ENCODE results near the gene RNF126. TPM values are rescaled to one million over a fixed set of nuclear protein-coding genes. Genes with fewer than 3 reads are reported as not detected.
"Not testable (repeated sequence)": the region's sequence is repeated elsewhere in the genome, so short reads cannot be mapped to it uniquely, and the experiment has no call there.

RNF126 gene
- total RNA-seq, 2 donors from 2014 or later, result 23.3 to 45.8 TPM

- H3K9me3 ChIP-seq, result no peaks in the 10 kb centered on the region
- H3K4me3 ChIP-seq, result no peak overlapping the region
- DNase-seq (no peak), ATAC-seq (no peak)
- no peaks in the 10 kb centered on the region for H3K4me1 ChIP-seq
- TF ChIP-seq POLR2A (IDR thresholded peaks at IDR 0.05) (no peak), CTCF (IDR thresholded peaks at IDR 0.05) (no peak)
- no peak overlapping the region for H3K27ac ChIP-seq
- peaks cover 0 to 18% of the 10 kb centered on the region in 2 donors for H3K36me3 ChIP-seq (replicated peaks in 1 of 2; ENCODE audit: insufficient read depth in 1 of 2, low read depth in 2 of 2)
- H3K27me3 ChIP-seq, result no peaks in the 10 kb centered on the region
- WGBS, 2 donors, result 95 to 100% methylated on average over 2 to 19 of the region's 24 CpGs
- intact Hi-C loops (cut with DNase I), result no loop called here
These were observed 41.2 kb downstream of the RNF126 start for GRCh38 chr19:621819-622218.

GRCh38 chr19:621191-621590 is 41.8 kb downstream of the RNF126 start:
- H3K9me3 ChIP-seq; H3K4me3 ChIP-seq; H3K27me3 ChIP-seq; intact Hi-C loops (cut with DNase I); DNase-seq; H3K27ac ChIP-seq; H3K4me1 ChIP-seq; ATAC-seq: not testable (repeated sequence)
- WGBS, 2 donors, result 96 to 98% methylated on average over 19 to 21 of the region's 48 CpGs
- H3K36me3 ChIP-seq (replicated peaks in 1 of 2; ENCODE audit: insufficient read depth in 1 of 2, low read depth in 2 of 2), result peaks cover 0 to 18% of the 10 kb centered on the region in 2 donors

GRCh38 chr19:620166-620862 is 42.7 kb downstream of the RNF126 start:
- no peaks in the 10 kb centered on the region for H3K4me1 ChIP-seq
- no peaks in the 10 kb centered on the region for H3K9me3 ChIP-seq
- TF ChIP-seq CTCF (IDR thresholded peaks at IDR 0.05) (no peak), POLR2A (IDR thresholded peaks at IDR 0.05) (no peak)
- ATAC-seq (no peak), DNase-seq (no peak)
- H3K27me3 ChIP-seq, result no peaks in the 10 kb centered on the region
- H3K27ac ChIP-seq, result no peak overlapping the region
- peaks cover 0 to 18% of the 10 kb centered on the region in 2 donors for H3K36me3 ChIP-seq (replicated peaks in 1 of 2; ENCODE audit: insufficient read depth in 1 of 2, low read depth in 2 of 2)
- intact Hi-C loops (cut with DNase I), result no loop called here
- H3K4me3 ChIP-seq, result no peak overlapping the region
- 94 to 96% methylated on average over 28 to 41 of the region's 51 CpGs for WGBS, 2 donors

GRCh38 chr19:619286-620002 is 43.6 kb downstream of the RNF126 start:
- DNase-seq (no peak), ATAC-seq (no peak)
- 94 to 95% methylated on average over 24 to 45 of the region's 47 CpGs for WGBS, 2 donors
- Histone ChIP-seq H3K27me3 (no peaks in the 10 kb centered on the region), H3K4me3 (no peak overlapping the region), H3K36me3 (replicated peaks in 1 of 2; ENCODE audit: insufficient read depth in 1 of 2, low read depth in 2 of 2) (peaks cover 0 to 18% of the 10 kb centered on the region in 2 donors), H3K27ac (no peak overlapping the region), H3K9me3 (no peaks in the 10 kb centered on the region), H3K4me1 (no peaks in the 10 kb centered on the region)
- intact Hi-C loops (cut with DNase I), result no loop called here
- TF ChIP-seq CTCF (IDR thresholded peaks at IDR 0.05), result no peak

GRCh38 chr19:618674-619285 is 44.2 kb downstream of the RNF126 start:
- no peak for DNase-seq
- Histone ChIP-seq H3K27ac (no peak overlapping the region), H3K4me1 (no peaks in the 10 kb centered on the region), H3K36me3 (replicated peaks in 1 of 2; ENCODE audit: insufficient read depth in 1 of 2, low read depth in 2 of 2) (peaks cover 0 to 13% of the 10 kb centered on the region in 2 donors), H3K9me3 (no peaks in the 10 kb centered on the region), H3K4me3 (no peak overlapping the region), H3K27me3 (no peaks in the 10 kb centered on the region)
- ATAC-seq, result no peak
- WGBS, 2 donors, result 90 to 91% methylated on average over 10 to 18 of the region's 27 CpGs
- intact Hi-C loops (cut with DNase I), result no loop called here
- TF ChIP-seq POLR2A (IDR thresholded peaks at IDR 0.05), result no peak
- no peak for TF ChIP-seq CTCF (IDR thresholded peaks at IDR 0.05)

Data from body of pancreas (tissue), 4 donors.